HEK293 (cell line): Measurements from ENCODE around the gene DHRS11.

ENCODE experiments used
- EGR2 ChIP-seq: fragments of 450-650 bp; formaldehyde crosslinking; IDR thresholded peaks from 2 replicates; pipeline ENCODE4 v1.5.1; 2016; ENCODE audit warnings: low read depth, missing biosample characterization, missing genetic modification characterization
- HIC1 ChIP-seq: fragments of 450-650 bp; formaldehyde crosslinking; IDR thresholded peaks from 2 replicates; pipeline ENCODE4 v1.5.1; 2016; ENCODE audit warnings: missing biosample characterization, missing genetic modification characterization
- INSM2 ChIP-seq: fragments of 450-650 bp; formaldehyde crosslinking; IDR thresholded peaks from 2 replicates; pipeline ENCODE4 v1.5.1; 2016; ENCODE audit warnings: missing biosample characterization, missing genetic modification characterization
- KLF16 ChIP-seq: fragments of 450-650 bp; formaldehyde crosslinking; IDR thresholded peaks from 2 replicates; pipeline ENCODE4 v1.5.1; 2017; ENCODE audit warnings: missing biosample characterization, missing genetic modification characterization
- OVOL3 ChIP-seq: fragments of 450-650 bp; formaldehyde crosslinking; IDR thresholded peaks from 2 replicates; pipeline ENCODE4 v1.5.1; 2016; ENCODE audit warnings: missing biosample characterization, missing genetic modification characterization
- PATZ1 ChIP-seq: fragments of 450-650 bp; formaldehyde crosslinking; IDR thresholded peaks from 2 replicates; pipeline ENCODE4 v1.5.1; 2016; ENCODE audit warnings: missing biosample characterization, missing genetic modification characterization
- PBX3 ChIP-seq: sonication (generic); formaldehyde crosslinking; IDR thresholded peaks from 2 replicates; pipeline ENCODE4 v1.8.1; 2022; ENCODE audit warnings: mild to moderate bottlenecking, moderate library complexity, missing genetic modification reagents
- SCRT2 ChIP-seq: fragments of 450-650 bp; formaldehyde crosslinking; IDR thresholded peaks from 2 replicates; pipeline ENCODE4 v1.5.1; 2016; ENCODE audit warnings: missing biosample characterization, missing genetic modification characterization
- SP3 ChIP-seq: fragments of 450-650 bp; formaldehyde crosslinking; IDR thresholded peaks from 2 replicates; pipeline ENCODE4 v1.5.1; 2016; ENCODE audit warnings: missing biosample characterization, missing genetic modification characterization
- TRIM28 ChIP-seq: IDR thresholded peaks from 2 replicates; pipeline ENCODE4 v1.6.1; 2011; ENCODE audit warnings: low read length, control low read depth, borderline replicate concordance
- YY2 ChIP-seq: fragments of 450-650 bp; formaldehyde crosslinking; IDR thresholded peaks from 2 replicates; pipeline ENCODE4 v1.5.1; 2016; ENCODE audit warnings: missing biosample characterization, missing genetic modification characterization
- ZBTB21 ChIP-seq: fragments of 450-650 bp; formaldehyde crosslinking; IDR thresholded peaks from 2 replicates; pipeline ENCODE4 v1.5.1; 2017; ENCODE audit warnings: missing biosample characterization, missing genetic modification characterization
- ZBTB48 ChIP-seq: fragments of 450-650 bp; formaldehyde crosslinking; IDR thresholded peaks from 2 replicates; pipeline ENCODE4 v1.5.1; 2016; ENCODE audit warnings: missing biosample characterization, missing genetic modification characterization
- ZBTB7A ChIP-seq: fragments of 450-650 bp; formaldehyde crosslinking; IDR thresholded peaks from 2 replicates; pipeline ENCODE4 v1.5.1; 2016; ENCODE audit warnings: low read depth, missing biosample characterization, missing genetic modification characterization
- ZFP69B ChIP-seq: fragments of 450-650 bp; formaldehyde crosslinking; IDR thresholded peaks from 2 replicates; pipeline ENCODE4 v1.5.1; 2016; ENCODE audit warnings: missing biosample characterization, missing genetic modification characterization
- ZNF10 ChIP-seq: fragments of 450-650 bp; formaldehyde crosslinking; IDR thresholded peaks from 2 replicates; pipeline ENCODE4 v1.5.1; 2017; ENCODE audit warnings: missing biosample characterization, missing genetic modification characterization
- ZNF138 ChIP-seq: fragments of 450-650 bp; formaldehyde crosslinking; IDR thresholded peaks from 2 replicates; pipeline ENCODE4 v1.5.1; 2016; ENCODE audit warnings: missing biosample characterization, missing genetic modification characterization, borderline replicate concordance
- ZNF146 ChIP-seq: fragments of 450-650 bp; formaldehyde crosslinking; IDR thresholded peaks from 2 replicates; pipeline ENCODE4 v1.5.1; 2016; ENCODE audit warnings: missing biosample characterization, missing genetic modification characterization
- ZNF16 ChIP-seq: fragments of 450-650 bp; formaldehyde crosslinking; IDR thresholded peaks from 2 replicates; pipeline ENCODE4 v1.5.1; 2016; ENCODE audit warnings: low read depth, missing biosample characterization, missing genetic modification characterization
- ZNF202 ChIP-seq: fragments of 450-650 bp; formaldehyde crosslinking; IDR thresholded peaks from 2 replicates; pipeline ENCODE4 v1.5.1; 2016; ENCODE audit warnings: missing biosample characterization, missing genetic modification characterization, borderline replicate concordance
- ZNF223 ChIP-seq: fragments of 450-650 bp; formaldehyde crosslinking; IDR thresholded peaks from 2 replicates; pipeline ENCODE4 v1.5.1; 2016; ENCODE audit warnings: missing biosample characterization, missing genetic modification characterization
- ZNF248 ChIP-seq: fragments of 450-650 bp; formaldehyde crosslinking; IDR thresholded peaks from 2 replicates; pipeline ENCODE4 v1.5.1; 2017; ENCODE audit warnings: missing biosample characterization, missing genetic modification characterization
- ZNF26 ChIP-seq: fragments of 450-650 bp; formaldehyde crosslinking; IDR thresholded peaks from 2 replicates; pipeline ENCODE4 v1.5.1; 2016; ENCODE audit warnings: missing biosample characterization, missing genetic modification characterization
- ZNF302 ChIP-seq: fragments of 450-650 bp; formaldehyde crosslinking; IDR thresholded peaks from 2 replicates; pipeline ENCODE4 v1.5.1; 2016; ENCODE audit warnings: missing biosample characterization, missing genetic modification characterization, low read depth
- ZNF350 ChIP-seq: fragments of 450-650 bp; formaldehyde crosslinking; IDR thresholded peaks from 2 replicates; pipeline ENCODE4 v1.5.0; 2017; ENCODE audit warnings: missing biosample characterization, mild to moderate bottlenecking, missing genetic modification characterization
- ZNF416 ChIP-seq: fragments of 450-650 bp; formaldehyde crosslinking; IDR thresholded peaks from 2 replicates; pipeline ENCODE4 v1.5.1; 2016; ENCODE audit warnings: missing biosample characterization, missing genetic modification characterization
- ZNF426 ChIP-seq: fragments of 450-650 bp; formaldehyde crosslinking; IDR thresholded peaks from 2 replicates; pipeline ENCODE4 v1.5.1; 2017; ENCODE audit warnings: missing biosample characterization, missing genetic modification characterization, mild to moderate bottlenecking, inconsistent platforms, moderate library complexity
- ZNF571 ChIP-seq: fragments of 450-650 bp; formaldehyde crosslinking; IDR thresholded peaks from 2 replicates; pipeline ENCODE4 v1.5.0; 2017; ENCODE audit warnings: missing biosample characterization, missing genetic modification characterization
- ZNF623 ChIP-seq: fragments of 450-650 bp; formaldehyde crosslinking; IDR thresholded peaks from 2 replicates; pipeline ENCODE4 v1.5.1; 2016; ENCODE audit warnings: missing biosample characterization, missing genetic modification characterization
- ZNF677 ChIP-seq: fragments of 450-650 bp; IDR thresholded peaks from 2 replicates; pipeline ENCODE4 v1.5.0; 2018; ENCODE audit warnings: missing biosample characterization, mild to moderate bottlenecking, missing genetic modification characterization, moderate library complexity
- ZSCAN5A ChIP-seq: fragments of 450-650 bp; formaldehyde crosslinking; IDR thresholded peaks from 2 replicates; pipeline ENCODE4 v1.5.1; 2016; ENCODE audit warnings: missing biosample characterization, missing genetic modification characterization

DHRS11 gene

GRCh38 chr17:36591434-36592315, at the start of gene DHRS11 (continued):
- TF ChIP-seq PBX3 (CRISPR knock-in tag) (peak; percentile 91), ZNF416 (no peak), ZFP69B (tag by site-specific recombination) (no peak), ZNF223 (tag by site-specific recombination) (no peak), ZBTB21 (tag by site-specific recombination) (no peak), ZNF623 (tag by site-specific recombination) (no peak), HIC1 (tag by site-specific recombination) (no peak), ZNF138 (tag by site-specific recombination) (no peak), ZNF426 (tag by site-specific recombination) (no peak), ZNF571 (tag by site-specific recombination) (no peak), ZBTB48 (tag by site-specific recombination) (peak; percentile 92), SP3 (tag by site-specific recombination) (no peak; the same call in 1 of the 2 replicates), ZNF10 (no peak), OVOL3 (no peak), ZNF16 (tag by site-specific recombination) (no peak), ZNF350 (tag by site-specific recombination) (no peak), ZNF26 (no peak), PATZ1 (tag by site-specific recombination) (0 out of 2 replicates have a peak, but pooled peaks have one; percentile 36), ZNF302 (tag by site-specific recombination) (no peak), ZBTB7A (tag by site-specific recombination) (no peak), KLF16 (tag by site-specific recombination) (no peak), TRIM28 (no peak), INSM2 (tag by site-specific recombination) (no peak), EGR2 (tag by site-specific recombination) (no peak), ZSCAN5A (tag by site-specific recombination) (no peak), YY2 (tag by site-specific recombination) (no peak), ZNF677 (tag by site-specific recombination) (peak; percentile 51), ZNF146 (no peak), SCRT2 (no peak), ZNF202 (no peak), ZNF248 (tag by site-specific recombination) (no peak)
